Body of pancreas (tissue), 4 donors: Measurements from ENCODE around the gene SLC47A2. TPM values are rescaled to one million over a fixed set of nuclear protein-coding genes. Genes with fewer than 3 reads are reported as not detected.

Experiments used
- ATAC-seq: fragments of 150-250 bp; one replicate; pipeline ENCODE4 v1.9.1; 2016
- DNase-seq, 4 donors: peaks; one replicate each; pipeline ENCODE4 v3.0.0-alpha.2; 2019
- H3K27ac ChIP-seq, 4 donors: fragments of 200-600 bp; sonication (generic); 1 replicate in 3 of 4; 2 replicates in 1 of 4; pipeline versions ENCODE4 v1.5.1 to v1.6.1; 2016 to 2019; ENCODE audit warnings: mild to moderate bottlenecking in 1 of 4, mixed read lengths in 1 of 4, moderate library complexity in 1 of 4
- H3K27me3 ChIP-seq, 2 donors: fragments of 200-600 bp; sonication (generic); one replicate each; pipeline ENCODE4 v1.6.0; 2016; ENCODE audit warnings: mild to moderate bottlenecking in 1 of 2
- H3K36me3 ChIP-seq, 2 donors: fragments of 200-600 bp; sonication (generic); replicated peaks in 1 of 2; 2 replicates each; pipeline ENCODE4 v1.5.1; 2016; ENCODE audit warnings: low read depth in 2 of 2; ENCODE audit not compliant: insufficient read depth in 1 of 2
- H3K4me1 ChIP-seq: fragments of 200-600 bp; sonication (generic); one replicate; pipeline ENCODE4 v1.6.0; 2016
- H3K4me3 ChIP-seq, 2 donors: fragments of 200-600 bp; sonication (generic); 1 replicate in 1 of 2; 2 replicates in 1 of 2; pipeline ENCODE4 v1.5.1; 2016 to 2019
- H3K9me3 ChIP-seq, 3 donors: fragments of 200-600 bp; sonication (generic); 1 replicate in 2 of 3; 2 replicates in 1 of 3; pipeline ENCODE4 v1.5.1; 2016
- POLR2A ChIP-seq, 3 donors: fragments of 450-650 bp; IDR thresholded peaks; one replicate each; pipeline ENCODE4 v1.6.1; 2016; ENCODE audit warnings: antibody characterized with exemption in 3 of 3, mild to moderate bottlenecking in 2 of 3
- WGBS, 2 donors: methylation state at CpG; one replicate each; pipeline ENCODE4 v1.1.5; 2017; 5-methylcytosine and 5-hydroxymethylcytosine counted together
- intact Hi-C: fragments of 100-400 bp; cut with DNase I; formaldehyde crosslinking; loops from one replicate; pipeline ENCODE4 v1.15.1; 2023
- total RNA-seq, 2 donors: library from RNA; depleted of rRNA; stranded (reverse); fragments of >200 nt; gene quantifications; one replicate each; pipeline ENCODE4 v1.1.0, GENCODE V29; 2016
- TF ChIP-seq, protein P1 (sequence below), 7 experiments: fragments of 450-650 bp in 4 of 7; fragments of 200-600 bp in 3 of 7; sonication (generic) in 3 of 7; IDR thresholded peaks; one replicate each; pipeline ENCODE4 v1.5.1; 2016 to 2019; ENCODE audit warnings: antibody characterized with exemption in 7 of 7

Gene SLC47A2
- total RNA-seq, 2 donors from 2014 or later: 0.26 TPM; not detected in 1

DNA sequence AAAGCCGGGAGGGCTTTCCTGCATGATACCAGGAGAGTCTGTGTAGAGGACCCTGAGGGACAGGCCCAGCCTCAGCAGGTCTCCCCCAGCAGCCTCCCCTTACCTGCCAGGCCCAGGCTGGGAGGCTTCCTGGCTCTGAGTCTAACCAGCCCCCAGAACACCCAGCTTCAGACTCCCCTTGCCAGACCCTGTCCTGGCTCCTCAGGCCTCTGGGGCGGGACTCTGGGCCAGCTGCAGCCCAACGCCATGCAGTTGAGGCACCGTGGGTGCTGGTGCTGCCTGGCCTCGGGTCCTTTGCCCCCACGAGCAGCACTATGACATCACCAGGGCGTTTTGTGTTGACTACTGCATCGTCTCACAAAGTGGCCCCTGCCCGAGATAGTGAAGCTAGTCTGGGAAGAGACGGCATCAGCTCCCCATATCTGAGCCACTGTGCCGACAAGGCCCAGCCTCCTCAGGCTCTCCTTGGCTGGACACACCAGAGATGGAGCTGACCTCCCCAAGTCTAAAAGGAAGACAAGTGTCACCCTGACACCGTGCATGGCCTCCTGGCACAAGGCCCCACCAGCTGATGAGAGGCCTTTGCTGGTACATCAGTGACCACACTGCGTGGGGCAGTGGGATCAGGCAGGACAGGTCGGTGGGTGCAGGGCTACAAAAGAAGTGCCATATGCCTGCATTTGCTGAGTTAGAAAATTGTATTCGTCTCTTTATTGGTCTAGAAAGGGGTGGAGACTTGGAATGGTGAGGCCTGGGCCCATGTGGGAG is 21.1 kb upstream of the SLC47A2 start:
- Histone ChIP-seq H3K9me3 (no peaks in the 10 kb centered on the region), H3K36me3 (no peaks in the 10 kb centered on the region), H3K4me1 (peaks cover 3% of the 10 kb centered on the region), H3K27me3 (no peaks in the 10 kb centered on the region), H3K27ac (no peak overlapping the region), H3K4me3 (no peak overlapping the region)
- 76 to 81% methylated on average over 14 to 15 of the region's 15 CpGs for WGBS, 2 donors
- DNase-seq (no peak), ATAC-seq (no peak)
- TF ChIP-seq, protein P1, sequence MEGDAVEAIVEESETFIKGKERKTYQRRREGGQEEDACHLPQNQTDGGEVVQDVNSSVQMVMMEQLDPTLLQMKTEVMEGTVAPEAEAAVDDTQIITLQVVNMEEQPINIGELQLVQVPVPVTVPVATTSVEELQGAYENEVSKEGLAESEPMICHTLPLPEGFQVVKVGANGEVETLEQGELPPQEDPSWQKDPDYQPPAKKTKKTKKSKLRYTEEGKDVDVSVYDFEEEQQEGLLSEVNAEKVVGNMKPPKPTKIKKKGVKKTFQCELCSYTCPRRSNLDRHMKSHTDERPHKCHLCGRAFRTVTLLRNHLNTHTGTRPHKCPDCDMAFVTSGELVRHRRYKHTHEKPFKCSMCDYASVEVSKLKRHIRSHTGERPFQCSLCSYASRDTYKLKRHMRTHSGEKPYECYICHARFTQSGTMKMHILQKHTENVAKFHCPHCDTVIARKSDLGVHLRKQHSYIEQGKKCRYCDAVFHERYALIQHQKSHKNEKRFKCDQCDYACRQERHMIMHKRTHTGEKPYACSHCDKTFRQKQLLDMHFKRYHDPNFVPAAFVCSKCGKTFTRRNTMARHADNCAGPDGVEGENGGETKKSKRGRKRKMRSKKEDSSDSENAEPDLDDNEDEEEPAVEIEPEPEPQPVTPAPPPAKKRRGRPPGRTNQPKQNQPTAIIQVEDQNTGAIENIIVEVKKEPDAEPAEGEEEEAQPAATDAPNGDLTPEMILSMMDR (IDR thresholded peaks at IDR 0.05): no peak
- no peak for TF ChIP-seq POLR2A (IDR thresholded peaks at IDR 0.05)
- intact Hi-C loops: no loop called here

DNA sequence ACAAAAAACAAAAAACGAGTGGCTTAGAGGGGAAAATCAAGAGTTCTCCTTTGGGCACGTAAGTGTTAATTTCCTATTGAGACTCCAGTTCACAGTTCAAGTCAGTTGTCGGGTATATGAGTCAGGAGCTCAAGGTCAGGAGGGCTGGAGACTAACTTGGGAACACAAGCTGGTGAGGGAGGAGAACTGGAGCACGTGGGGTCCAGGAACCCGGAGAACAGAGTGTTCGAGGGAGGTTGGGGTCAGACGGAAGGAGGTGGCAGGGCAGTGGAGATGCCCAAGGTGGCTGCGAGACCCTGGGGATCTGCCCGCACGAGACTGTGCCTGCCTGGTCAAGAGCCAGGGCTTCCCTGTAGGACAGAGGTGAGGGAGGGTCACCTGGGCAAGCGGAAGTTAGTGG is 19.7 kb upstream of the SLC47A2 start:
- ATAC-seq (no peak), DNase-seq (no peak)
- intact Hi-C loops: no loop called here

DNA sequence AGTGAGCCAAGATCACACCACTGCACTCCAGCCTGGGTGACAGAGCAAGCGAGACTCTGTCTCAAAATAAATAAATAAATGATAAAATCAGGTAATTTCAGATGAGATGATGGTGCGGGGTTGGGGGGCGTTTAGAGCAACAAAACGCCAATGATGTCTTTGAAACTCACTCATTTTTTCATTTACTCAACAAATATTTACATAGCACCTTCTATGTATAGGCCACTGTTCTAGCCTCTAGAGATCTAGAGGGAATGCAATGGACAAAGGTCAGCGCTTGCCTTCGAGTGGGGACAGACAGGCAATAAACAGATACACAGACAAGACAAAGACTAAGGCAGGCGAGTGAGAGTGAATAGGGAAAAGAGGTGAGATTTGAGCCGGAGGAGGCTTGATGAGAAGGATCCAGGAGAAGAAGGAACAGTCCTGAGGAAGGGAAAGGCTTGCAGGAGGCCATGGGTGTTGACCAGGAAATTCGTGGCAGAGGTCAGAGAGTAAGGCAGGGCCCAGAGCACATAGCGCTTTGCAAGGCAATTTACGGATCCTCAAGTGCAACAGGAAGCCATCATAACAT is 17.7 kb upstream of the SLC47A2 start:
- Histone ChIP-seq H3K36me3 (no peaks in the 10 kb centered on the region), H3K27me3 (no peaks in the 10 kb centered on the region), H3K4me3 (no peak overlapping the region), H3K9me3 (no peaks in the 10 kb centered on the region), H3K27ac (no peak overlapping the region), H3K4me1 (peaks cover 3% of the 10 kb centered on the region)
- intact Hi-C loops: no loop called here
- 58 to 64% methylated on average over 11 of the region's 11 CpGs for WGBS, 2 donors
- DNase-seq: no peak
- TF ChIP-seq POLR2A (IDR thresholded peaks at IDR 0.05): no peak
- TF ChIP-seq, protein P1 (IDR thresholded peaks at IDR 0.05): no peak
- no peak for ATAC-seq

More for the DNA sequence above, 19.7 kb upstream of the SLC47A2 start:
- TF ChIP-seq, protein P1 (IDR thresholded peaks at IDR 0.05): no peak
- no peak for TF ChIP-seq POLR2A (IDR thresholded peaks at IDR 0.05)
- no peaks in the 10 kb centered on the region for H3K9me3 ChIP-seq
- H3K4me3 ChIP-seq: no peak overlapping the region
- 53 to 57% methylated on average over 11 of the region's 11 CpGs for WGBS, 2 donors
- no peak overlapping the region for H3K27ac ChIP-seq
- H3K27me3 ChIP-seq: no peaks in the 10 kb centered on the region
- H3K36me3 ChIP-seq: no peaks in the 10 kb centered on the region
- peaks cover 3% of the 10 kb centered on the region for H3K4me1 ChIP-seq

DNA sequence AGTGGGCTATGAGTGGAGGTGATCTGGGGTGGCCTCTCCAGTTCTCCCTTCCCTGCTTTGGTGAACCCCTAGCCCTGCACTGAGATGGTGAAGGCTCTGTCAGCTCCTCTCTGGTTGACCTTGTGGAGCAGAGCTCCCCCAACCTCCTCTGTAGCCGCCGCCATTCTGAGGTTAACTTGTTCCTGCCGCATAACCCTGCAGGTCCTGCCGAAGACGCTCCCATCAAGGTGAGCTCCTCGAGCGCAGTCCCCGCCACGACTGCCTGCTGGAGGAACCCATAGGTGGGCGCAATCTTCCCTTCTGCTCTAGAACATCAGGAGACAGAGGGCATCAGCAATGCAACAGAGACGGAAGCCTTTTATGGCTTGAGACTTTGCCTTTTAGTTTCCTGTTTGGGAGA is 15.2 kb upstream of the SLC47A2 start:
- WGBS, 2 donors: 78 to 83% methylated on average over 11 of the region's 11 CpGs
- H3K27ac ChIP-seq: no peak overlapping the region
- no peaks in the 10 kb centered on the region for H3K9me3 ChIP-seq
- intact Hi-C loops: no loop called here
- H3K4me1 ChIP-seq: peaks cover 25% of the 10 kb centered on the region
- ATAC-seq (no peak), DNase-seq (no peak)
- H3K27me3 ChIP-seq: no peaks in the 10 kb centered on the region
- TF ChIP-seq, protein P1 (IDR thresholded peaks at IDR 0.05): no peak
- TF ChIP-seq POLR2A (IDR thresholded peaks at IDR 0.05): no peak
- H3K4me3 ChIP-seq: no peak overlapping the region
- no peaks in the 10 kb centered on the region for H3K36me3 ChIP-seq
